DND-41 (cell line): Measurements from ENCODE around the gene PRMT3.

Source experiments
- CTCF ChIP-seq: IDR thresholded peaks from 2 replicates; pipeline ENCODE4 v1.5.1; 2012; ENCODE audit warnings: borderline replicate concordance, low read length, moderate library complexity, mild to moderate bottlenecking; ENCODE audit not compliant: poor library complexity, severe bottlenecking; ENCODE audit errors: extremely low read depth
- EZH2 ChIP-seq: IDR thresholded peaks from 3 replicates; pipeline ENCODE4 v1.6.1; 2012; ENCODE audit warnings: borderline replicate concordance, low read depth, mild to moderate bottlenecking, moderate library complexity, low read length, inconsistent platforms; ENCODE audit not compliant: severe bottlenecking

DNA sequence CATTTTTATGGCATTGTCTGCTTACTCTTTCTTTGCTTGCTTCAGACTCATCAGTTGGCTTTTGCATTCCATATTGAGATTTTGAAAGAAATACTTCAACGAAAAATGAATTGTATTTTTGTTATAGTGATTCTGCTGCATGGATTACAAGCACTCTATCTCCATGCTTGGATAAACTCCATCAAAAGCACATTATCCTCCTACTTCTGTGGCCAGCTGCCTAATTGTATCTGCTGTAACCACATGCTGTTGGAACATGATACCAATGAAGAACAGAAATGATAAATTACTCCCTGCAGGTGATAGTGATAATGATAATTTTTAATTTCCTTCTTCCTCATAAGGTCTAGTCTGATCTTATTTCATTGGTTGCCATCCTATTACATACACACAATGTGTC is 100.8 kb downstream of the PRMT3 start:
- TF ChIP-seq CTCF (no peak), EZH2 (no peak)
